ENCODE data around the gene NSDHL.

Gene NSDHL

GRCh38 chrX:152899111-152899873, 68.4 kb downstream of the NSDHL start:
- Histone ChIP-seq H3K9me3 (replicated peaks in 1 of 11) (no peaks in the 10 kb centered on the region), H3K4me1 (peaks cover 21 to 30% (median 24%) of the 10 kb centered on the region in 10 experiments), H4K20me1 (peaks cover 0 to 28% (median 9%) of the 10 kb centered on the region in 11 experiments; a peak in 10 of 22 replicates), H3K36me3 (no peaks in the 10 kb centered on the region), H3K27me3 (peaks cover 70 to 100% (median 99%) of the 10 kb centered on the region in 11 experiments), H3K9ac (no peak overlapping the region), H3K4me2 (no peak overlapping the region), H3K27ac (no peak overlapping the region), H3K4me3 (no peak overlapping the region)
- no peak for TF ChIP-seq Cebpa-rat (IDR thresholded peaks at IDR 0.05)

- peaks cover 0 to 25% (median 6%) of the 10 kb centered on the region in 11 experiments; a peak in 9 of 22 replicates for H4K20me1 ChIP-seq
- H3K9ac ChIP-seq: no peak overlapping the region
- no peak for TF ChIP-seq Cebpa-rat (IDR thresholded peaks at IDR 0.05)
- H3K9me3 ChIP-seq (replicated peaks in 1 of 11): no peaks in the 10 kb centered on the region
- no peak overlapping the region for H3K27ac ChIP-seq
- peaks cover 71 to 100% (median 98%) of the 10 kb centered on the region in 11 experiments for H3K27me3 ChIP-seq
- no peaks in the 10 kb centered on the region for H3K36me3 ChIP-seq
- H3K4me2 ChIP-seq: no peak overlapping the region
- no peak overlapping the region for H3K4me3 ChIP-seq
- H3K4me1 ChIP-seq: peaks cover 21 to 30% (median 24%) of the 10 kb centered on the region in 10 experiments
Observed at GRCh38 chrX:152899874-152900719, 69.2 kb downstream of the NSDHL start.

- H3K4me3 ChIP-seq: no peak overlapping the region
- H3K36me3 ChIP-seq: no peaks in the 10 kb centered on the region
- H4K20me1 ChIP-seq: peaks cover 0 to 29% (median 8%) of the 10 kb centered on the region in 11 experiments; a peak in 8 of 22 replicates
- H3K9me3 ChIP-seq (replicated peaks in 1 of 11): no peaks in the 10 kb centered on the region
- H3K4me2 ChIP-seq: no peak overlapping the region
- no peak for TF ChIP-seq Cebpa-rat (IDR thresholded peaks at IDR 0.05)
- peaks cover 79 to 100% (median 99%) of the 10 kb centered on the region in 11 experiments for H3K27me3 ChIP-seq
- H3K27ac ChIP-seq: no peak overlapping the region
- peaks cover 12 to 21% (median 17%) of the 10 kb centered on the region in 10 experiments; a peak in 19 of 20 replicates for H3K4me1 ChIP-seq
- no peak overlapping the region for H3K9ac ChIP-seq
Observed at GRCh38 chrX:152900937-152901445, 70.1 kb downstream of the NSDHL start.

- no peak overlapping the region for H3K4me3 ChIP-seq
- no peak overlapping the region for H3K27ac ChIP-seq
- H3K27me3 ChIP-seq: peaks cover 82 to 100% (median 99%) of the 10 kb centered on the region in 11 experiments
- H3K9ac ChIP-seq: no peak overlapping the region
- no peak overlapping the region for H3K4me2 ChIP-seq
- no peak for TF ChIP-seq Cebpa-rat (IDR thresholded peaks at IDR 0.05)
- no peaks in the 10 kb centered on the region for H3K9me3 ChIP-seq (replicated peaks in 1 of 11)
- H4K20me1 ChIP-seq: peaks cover 0 to 30% (median 9%) of the 10 kb centered on the region in 11 experiments; a peak in 8 of 22 replicates
- H3K36me3 ChIP-seq: no peaks in the 10 kb centered on the region
- H3K4me1 ChIP-seq: peaks cover 3 to 18% (median 10%) of the 10 kb centered on the region in 10 experiments; a peak in 17 of 20 replicates
Observed at GRCh38 chrX:152901816-152902501, 71.1 kb downstream of the NSDHL start.

GRCh38 chrX:152902502-152902820, 71.6 kb downstream of the NSDHL start:
- Histone ChIP-seq H4K20me1 (peaks cover 0 to 32% (median 11%) of the 10 kb centered on the region in 11 experiments; a peak in 9 of 22 replicates), H3K9me3 (replicated peaks in 1 of 11) (no peaks in the 10 kb centered on the region), H3K4me2 (no peak overlapping the region), H3K27me3 (peaks cover 83 to 100% (median 100%) of the 10 kb centered on the region in 11 experiments), H3K36me3 (no peaks in the 10 kb centered on the region), H3K4me3 (no peak overlapping the region), H3K9ac (no peak overlapping the region), H3K27ac (no peak overlapping the region), H3K4me1 (peaks cover 0 to 19% (median 10%) of the 10 kb centered on the region in 10 experiments; a peak in 11 of 20 replicates)
- TF ChIP-seq Cebpa-rat (IDR thresholded peaks at IDR 0.05): no peak

GRCh38 chrX:152903589-152903988, 72.7 kb downstream of the NSDHL start:
- no peak for TF ChIP-seq Cebpa-rat (IDR thresholded peaks at IDR 0.05)
- H3K27me3 ChIP-seq: peaks cover 80 to 100% (median 100%) of the 10 kb centered on the region in 11 experiments
- no peak overlapping the region for H3K27ac ChIP-seq
- H4K20me1 ChIP-seq: peaks cover 0 to 38% (median 14%) of the 10 kb centered on the region in 11 experiments; a peak in 9 of 22 replicates
- no peaks in the 10 kb centered on the region for H3K9me3 ChIP-seq (replicated peaks in 1 of 11)
- no peak overlapping the region for H3K4me3 ChIP-seq
- H3K9ac ChIP-seq: no peak overlapping the region
- H3K36me3 ChIP-seq: no peaks in the 10 kb centered on the region
- no peak overlapping the region for H3K4me2 ChIP-seq
- H3K4me1 ChIP-seq: peaks cover 0 to 16% (median 7%) of the 10 kb centered on the region in 10 experiments; a peak in 11 of 20 replicates

- Histone ChIP-seq H4K20me1 (peaks cover 0 to 37% (median 13%) of the 10 kb centered on the region in 11 experiments; a peak in 9 of 22 replicates), H3K36me3 (no peaks in the 10 kb centered on the region), H3K9me3 (replicated peaks in 1 of 11) (no peaks in the 10 kb centered on the region), H3K4me2 (peak overlapping the region in 1 of 11 experiments; percentile 21; a peak in 2 of 22 replicates), H3K4me1 (peaks cover 0 to 16% (median 7%) of the 10 kb centered on the region in 10 experiments; a peak in 10 of 20 replicates), H3K4me3 (no peak overlapping the region), H3K9ac (no peak overlapping the region), H3K27me3 (peaks cover 80 to 100% (median 100%) of the 10 kb centered on the region in 11 experiments), H3K27ac (no peak overlapping the region)
- TF ChIP-seq Cebpa-rat (IDR thresholded peaks at IDR 0.05): no peak
Observed at GRCh38 chrX:152904151-152905080, 73.6 kb downstream of the NSDHL start.

GRCh38 chrX:152905081-152905420, 74.2 kb downstream of the NSDHL start:
- H3K9me3 ChIP-seq (replicated peaks in 1 of 11): no peaks in the 10 kb centered on the region
- no peak overlapping the region for H3K4me3 ChIP-seq
- H3K27me3 ChIP-seq: peaks cover 74 to 100% (median 100%) of the 10 kb centered on the region in 11 experiments
- H3K9ac ChIP-seq: no peak overlapping the region
- no peak overlapping the region for H3K4me2 ChIP-seq
- H4K20me1 ChIP-seq: peaks cover 0 to 38% (median 13%) of the 10 kb centered on the region in 11 experiments; a peak in 8 of 22 replicates
- TF ChIP-seq Cebpa-rat (IDR thresholded peaks at IDR 0.05): no peak
- no peaks in the 10 kb centered on the region for H3K36me3 ChIP-seq
- peaks cover 3 to 20% (median 10%) of the 10 kb centered on the region in 10 experiments; a peak in 16 of 20 replicates for H3K4me1 ChIP-seq
- H3K27ac ChIP-seq: no peak overlapping the region
